NCI-H146 treated with DMSO at 0.1 percent for 48 hours (cell line): ENCODE data around the gene VPREB1.
"Not testable (repeated sequence)": the region's sequence is repeated elsewhere in the genome, so short reads cannot be mapped to it uniquely, and the experiment has no call there.

ENCODE experiments used
- DNase-seq: peaks from one replicate; lab custom pipeline; 2025; ENCODE audit not compliant: unreplicated experiment; lab: John Stamatoyannopoulos, UW

The VPREB1 gene

DNA sequence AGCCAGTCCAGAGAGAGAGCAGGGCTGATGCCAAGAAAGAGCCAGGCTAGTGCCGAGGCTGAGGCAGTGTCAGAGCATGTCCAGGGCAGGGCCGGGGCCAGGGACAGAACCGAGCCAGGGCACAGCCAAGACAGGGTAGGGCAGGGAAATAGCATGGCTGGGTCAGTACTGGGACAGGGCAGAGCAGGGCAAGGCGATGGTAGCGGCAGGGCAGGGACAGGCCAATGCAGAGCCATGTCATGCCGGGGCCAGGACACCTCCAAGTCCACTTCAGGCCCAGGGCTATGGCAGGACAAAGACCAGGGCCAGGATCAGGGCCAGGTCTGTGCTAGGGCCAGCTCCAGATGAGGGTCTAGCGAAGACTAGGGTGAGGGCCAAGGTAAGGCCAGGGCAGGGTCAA lies 48.9 kb downstream of the VPREB1 start:
- not testable (repeated sequence) for DNase-seq

DNA sequence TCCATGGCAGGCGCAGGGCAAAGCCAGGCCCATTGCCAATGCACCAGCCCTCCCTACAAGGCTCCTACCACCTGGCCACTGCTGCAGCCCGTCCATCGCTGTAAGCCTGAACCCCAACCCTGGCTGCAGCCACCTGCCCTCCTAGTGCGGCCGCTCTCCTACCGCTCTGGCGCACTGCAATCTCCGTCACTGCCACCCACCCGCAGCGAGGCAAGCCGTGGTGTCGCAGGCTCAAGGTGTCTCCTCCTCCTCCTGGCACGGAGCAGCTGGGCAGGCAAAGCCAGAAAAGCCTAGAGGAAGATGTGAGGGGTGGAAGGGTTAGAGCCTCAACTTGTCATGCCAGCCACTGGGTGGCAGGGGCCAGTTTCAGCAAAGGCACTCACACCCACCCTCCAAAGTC lies 50.1 kb downstream of the VPREB1 start:
- DNase-seq = not testable (repeated sequence)
